ENCODE measurements around the gene ANKRD13C.

Gene ANKRD13C

DNA sequence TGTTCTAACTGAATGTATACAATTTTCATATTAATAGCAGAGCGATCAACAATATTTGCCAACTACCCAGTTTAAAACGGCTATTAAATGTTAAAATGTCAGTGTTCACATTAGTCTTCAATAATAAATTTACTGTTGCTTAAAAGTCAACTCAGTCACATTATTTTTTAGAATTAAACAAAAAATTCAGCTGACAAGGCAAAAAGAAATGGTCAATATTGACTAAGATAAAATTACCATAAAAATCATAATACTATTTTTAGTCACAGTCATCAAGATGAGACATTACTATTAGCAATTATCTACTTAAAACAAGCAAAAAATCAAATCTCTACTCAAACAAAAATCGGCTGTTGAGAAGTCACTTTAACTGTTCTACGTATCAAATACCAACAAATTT is 1.5 kb downstream of the ANKRD13C start:
- no peak for TF ChIP-seq FOXP2 (optimal IDR thresholded peaks at IDR 0.05; ENCODE audit: borderline replicate concordance, extremely low read depth, extremely low read length, insufficient read depth)
- TF ChIP-seq REST (IDR thresholded peaks at IDR 0.05; ENCODE audit: insufficient read depth in 1 of 2, low read depth in 2 of 2, low read length in 2 of 2): no peak
- TF ChIP-seq SIN3A (IDR thresholded peaks at IDR 0.05; ENCODE audit: borderline replicate concordance, insufficient read depth, low read length): no peak
- no peak for TF ChIP-seq TAF1 (IDR thresholded peaks at IDR 0.05; ENCODE audit: borderline replicate concordance, insufficient read depth, low read length)
- TF ChIP-seq POLR2AphosphoS5 (IDR thresholded peaks at IDR 0.05; ENCODE audit: low read depth, low read length): no peak

DNA sequence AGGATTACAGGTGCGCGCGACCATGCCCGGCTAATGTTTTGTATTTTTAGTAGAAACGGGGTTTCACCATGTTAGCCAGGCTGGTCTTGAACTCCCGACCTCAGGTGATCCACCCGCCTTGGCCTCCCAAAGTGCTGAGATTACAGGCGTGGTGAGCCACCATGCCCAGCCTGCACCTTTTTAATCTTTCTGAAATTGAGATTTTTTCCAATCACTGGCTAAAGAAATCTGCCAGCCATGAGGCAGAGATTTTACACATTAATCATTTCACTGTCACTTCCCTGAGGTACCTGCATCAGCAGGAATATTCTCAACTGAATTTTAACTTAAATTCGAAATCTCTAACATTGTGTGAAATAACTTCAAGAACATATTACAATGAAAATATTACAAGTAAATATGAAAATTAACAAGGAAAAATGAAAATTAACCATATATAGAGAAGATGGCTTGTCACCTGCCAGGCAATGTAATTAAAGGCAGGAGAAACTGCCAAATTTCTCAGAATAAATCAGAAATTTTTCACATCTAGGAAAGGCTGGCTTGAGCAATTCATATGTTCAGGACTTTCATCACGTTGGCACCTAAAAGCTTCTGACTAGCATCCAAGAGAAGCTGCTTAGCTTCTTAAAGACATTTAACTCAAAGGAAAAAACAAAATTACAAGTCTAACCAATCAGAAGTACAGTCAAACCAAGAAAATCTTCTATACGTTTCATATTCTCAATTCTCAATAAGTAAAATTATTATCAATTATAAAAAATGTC is 5.9 kb downstream of the ANKRD13C start:
- no peak for TF ChIP-seq POLR2AphosphoS5 (IDR thresholded peaks at IDR 0.05; ENCODE audit: low read depth, low read length)
- TF ChIP-seq TAF1 (IDR thresholded peaks at IDR 0.05; ENCODE audit: borderline replicate concordance, insufficient read depth, low read length): no peak
- TF ChIP-seq FOXP2 (optimal IDR thresholded peaks at IDR 0.05; ENCODE audit: borderline replicate concordance, extremely low read depth, extremely low read length, insufficient read depth): no peak
- no peak for TF ChIP-seq REST (IDR thresholded peaks at IDR 0.05; ENCODE audit: insufficient read depth in 1 of 2, low read depth in 2 of 2, low read length in 2 of 2)
- TF ChIP-seq SIN3A (IDR thresholded peaks at IDR 0.05; ENCODE audit: borderline replicate concordance, insufficient read depth, low read length): no peak

- TF ChIP-seq TAF1 (IDR thresholded peaks at IDR 0.05; ENCODE audit: borderline replicate concordance, insufficient read depth, low read length) (no peak), POLR2AphosphoS5 (IDR thresholded peaks at IDR 0.05; ENCODE audit: low read depth, low read length) (no peak), REST (IDR thresholded peaks at IDR 0.05; ENCODE audit: insufficient read depth in 1 of 2, low read depth in 2 of 2, low read length in 2 of 2) (no peak), FOXP2 (optimal IDR thresholded peaks at IDR 0.05; ENCODE audit: borderline replicate concordance, extremely low read depth, extremely low read length, insufficient read depth) (no peak), SIN3A (IDR thresholded peaks at IDR 0.05; ENCODE audit: borderline replicate concordance, insufficient read depth, low read length) (no peak)
These were observed 18.5 kb downstream of the ANKRD13C start for GRCh38 chr1:70336050-70336449.

- TF ChIP-seq FOXP2 (optimal IDR thresholded peaks at IDR 0.05; ENCODE audit: borderline replicate concordance, extremely low read depth, extremely low read length, insufficient read depth): no peak
- TF ChIP-seq TAF1 (IDR thresholded peaks at IDR 0.05; ENCODE audit: borderline replicate concordance, insufficient read depth, low read length): no peak
- no peak for TF ChIP-seq REST (IDR thresholded peaks at IDR 0.05; ENCODE audit: insufficient read depth in 1 of 2, low read depth in 2 of 2, low read length in 2 of 2)
- no peak for TF ChIP-seq SIN3A (IDR thresholded peaks at IDR 0.05; ENCODE audit: borderline replicate concordance, insufficient read depth, low read length)
- no peak for TF ChIP-seq POLR2AphosphoS5 (IDR thresholded peaks at IDR 0.05; ENCODE audit: low read depth, low read length)
These were observed 20.1 kb downstream of the ANKRD13C start for GRCh38 chr1:70334436-70334835.
